Fibroblast of mammary gland (primary cell): Measurements from ENCODE around the gene DTX1.

Source experiments
- DNase-seq: peaks from one replicate; pipeline ENCODE4 v3.0.0-alpha.2; 2010; ENCODE audit warnings: low read depth
- H3K4me3 ChIP-seq: 2 replicates; pipeline ENCODE4 v1.5.1; 2011; ENCODE audit warnings: low read depth, mild to moderate bottlenecking, low read length, moderate library complexity; ENCODE audit not compliant: control insufficient read depth
- TF ChIP-seq, protein P1 (sequence below): conservative IDR thresholded peaks from 2 replicates; pipeline ENCODE4 v1.5.1; 2011; ENCODE audit warnings: low read depth, low read length, inconsistent platforms; ENCODE audit not compliant: control insufficient read depth, insufficient read depth

The DTX1 gene

DNA sequence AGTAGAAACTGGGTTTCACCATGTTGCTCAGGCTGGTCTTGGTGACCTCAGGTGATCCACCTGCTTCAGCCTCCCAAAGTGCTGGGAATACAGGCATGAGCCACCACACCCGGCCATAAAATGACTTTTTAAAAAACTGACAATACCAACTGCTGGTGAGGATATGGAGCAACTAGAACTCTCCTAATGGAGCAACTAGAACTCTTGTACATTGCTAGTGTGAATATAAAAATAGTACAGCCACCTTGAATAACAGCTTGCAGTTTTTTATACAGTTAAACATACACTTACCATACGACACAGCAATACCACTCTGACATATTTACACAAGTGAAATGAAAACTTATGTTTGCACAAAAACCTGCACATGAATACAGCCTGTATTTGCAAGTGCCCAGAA is 90.5 kb downstream of the DTX1 start:
- no peak for DNase-seq
- no peak overlapping the region for H3K4me3 ChIP-seq
- TF ChIP-seq, protein P1, sequence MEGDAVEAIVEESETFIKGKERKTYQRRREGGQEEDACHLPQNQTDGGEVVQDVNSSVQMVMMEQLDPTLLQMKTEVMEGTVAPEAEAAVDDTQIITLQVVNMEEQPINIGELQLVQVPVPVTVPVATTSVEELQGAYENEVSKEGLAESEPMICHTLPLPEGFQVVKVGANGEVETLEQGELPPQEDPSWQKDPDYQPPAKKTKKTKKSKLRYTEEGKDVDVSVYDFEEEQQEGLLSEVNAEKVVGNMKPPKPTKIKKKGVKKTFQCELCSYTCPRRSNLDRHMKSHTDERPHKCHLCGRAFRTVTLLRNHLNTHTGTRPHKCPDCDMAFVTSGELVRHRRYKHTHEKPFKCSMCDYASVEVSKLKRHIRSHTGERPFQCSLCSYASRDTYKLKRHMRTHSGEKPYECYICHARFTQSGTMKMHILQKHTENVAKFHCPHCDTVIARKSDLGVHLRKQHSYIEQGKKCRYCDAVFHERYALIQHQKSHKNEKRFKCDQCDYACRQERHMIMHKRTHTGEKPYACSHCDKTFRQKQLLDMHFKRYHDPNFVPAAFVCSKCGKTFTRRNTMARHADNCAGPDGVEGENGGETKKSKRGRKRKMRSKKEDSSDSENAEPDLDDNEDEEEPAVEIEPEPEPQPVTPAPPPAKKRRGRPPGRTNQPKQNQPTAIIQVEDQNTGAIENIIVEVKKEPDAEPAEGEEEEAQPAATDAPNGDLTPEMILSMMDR, result no peak
